Mammary epithelial cell (primary cell): ENCODE results near the gene OMP.

Experiments
- EZH2 ChIP-seq: IDR thresholded peaks from 2 replicates; pipeline ENCODE4 v1.6.1; 2012; ENCODE audit warnings: low read length, inconsistent platforms, borderline replicate concordance
- TF ChIP-seq, protein P1 (sequence below), 2 donors: IDR thresholded peaks in 1 of 2; conservative IDR thresholded peaks in 1 of 2; 2 replicates each; pipeline ENCODE4 v1.5.1; 2011 to 2012; ENCODE audit warnings: inconsistent platforms in 2 of 2, low read length in 2 of 2, mild to moderate bottlenecking in 2 of 2, control low read depth in 1 of 2, low read depth in 1 of 2; ENCODE audit not compliant: insufficient read depth in 1 of 2; ENCODE audit errors: extremely low read depth in 1 of 2

DNA sequence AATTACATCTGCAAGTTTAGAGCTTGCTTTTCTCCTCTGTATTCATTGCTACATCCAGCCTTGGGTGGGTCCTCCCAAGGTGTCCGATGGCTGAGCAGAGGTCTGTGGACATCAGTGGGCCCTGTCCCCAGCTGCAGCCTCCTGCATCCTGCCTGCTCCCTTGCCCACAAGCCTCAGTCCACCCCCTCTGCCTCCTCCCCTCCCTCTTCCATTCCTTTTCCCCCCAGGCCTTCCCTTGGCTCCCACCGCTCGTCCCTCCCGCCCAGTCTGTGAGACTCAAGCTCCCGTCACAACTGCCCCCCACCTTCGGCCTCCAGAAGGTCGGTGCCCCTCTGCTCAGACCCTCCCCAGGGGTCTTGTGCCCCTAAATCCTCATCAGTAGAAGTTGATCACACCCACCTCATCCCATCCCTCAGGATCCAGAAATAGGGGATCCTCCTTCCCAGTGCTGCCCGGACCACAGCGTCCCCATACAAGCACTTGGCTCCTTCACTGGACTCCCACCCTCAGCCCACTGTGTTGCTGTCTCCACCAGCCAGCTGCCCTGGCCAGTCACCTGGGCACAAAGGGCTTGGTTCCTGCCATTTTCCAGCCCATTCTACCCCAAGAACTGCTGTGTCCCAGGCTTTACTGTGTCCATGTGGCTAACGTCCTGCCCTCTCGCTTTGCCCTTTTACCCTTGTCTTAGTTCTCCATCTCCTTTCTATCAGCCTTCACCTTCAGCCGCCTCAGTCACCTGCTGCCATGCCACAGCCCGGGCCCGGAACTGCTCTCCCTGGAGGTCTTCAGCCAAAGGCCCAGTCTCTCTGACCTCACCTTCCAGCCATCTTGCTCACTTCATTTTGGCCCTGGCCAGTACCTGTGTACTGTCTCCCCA lies 2.2 kb upstream of the OMP start:
- TF ChIP-seq, protein P1, sequence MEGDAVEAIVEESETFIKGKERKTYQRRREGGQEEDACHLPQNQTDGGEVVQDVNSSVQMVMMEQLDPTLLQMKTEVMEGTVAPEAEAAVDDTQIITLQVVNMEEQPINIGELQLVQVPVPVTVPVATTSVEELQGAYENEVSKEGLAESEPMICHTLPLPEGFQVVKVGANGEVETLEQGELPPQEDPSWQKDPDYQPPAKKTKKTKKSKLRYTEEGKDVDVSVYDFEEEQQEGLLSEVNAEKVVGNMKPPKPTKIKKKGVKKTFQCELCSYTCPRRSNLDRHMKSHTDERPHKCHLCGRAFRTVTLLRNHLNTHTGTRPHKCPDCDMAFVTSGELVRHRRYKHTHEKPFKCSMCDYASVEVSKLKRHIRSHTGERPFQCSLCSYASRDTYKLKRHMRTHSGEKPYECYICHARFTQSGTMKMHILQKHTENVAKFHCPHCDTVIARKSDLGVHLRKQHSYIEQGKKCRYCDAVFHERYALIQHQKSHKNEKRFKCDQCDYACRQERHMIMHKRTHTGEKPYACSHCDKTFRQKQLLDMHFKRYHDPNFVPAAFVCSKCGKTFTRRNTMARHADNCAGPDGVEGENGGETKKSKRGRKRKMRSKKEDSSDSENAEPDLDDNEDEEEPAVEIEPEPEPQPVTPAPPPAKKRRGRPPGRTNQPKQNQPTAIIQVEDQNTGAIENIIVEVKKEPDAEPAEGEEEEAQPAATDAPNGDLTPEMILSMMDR (conservative IDR thresholded peaks at IDR 0.05 in 1 of 2, IDR thresholded peaks at IDR 0.05 in 1 of 2; ENCODE audit: extremely low read depth in 1 of 2, insufficient read depth in 1 of 2, low read depth in 1 of 2, low read length in 2 of 2), result no peak
- no peak for TF ChIP-seq EZH2
